Endothelial cell of umbilical vein (primary cell): ENCODE measurements around the gene ADPRH. TPM values are rescaled to one million over a fixed set of nuclear protein-coding genes. Genes with fewer than 3 reads are reported as not detected.

Experiments
- BruUV-seq: library from RNA; stranded (reverse); fragments of 400-500 nt; replicated peaks from 2 replicates; lab custom pipeline; 2021; lab: Mats Ljungman, UMichigan
- CTCF ChIA-PET: fragments of 300-600, 350-600 bp; sonication (Branson Sonifier 250); formaldehyde crosslinking; loops from one replicate; lab custom pipeline; 2021; ENCODE audit warnings: antibody characterized with exemption, inconsistent platforms; lab: Charles Lee
- POLR2A ChIA-PET: fragments of 300-600, 350-600 bp; sonication (Branson Sonifier 250); formaldehyde crosslinking; loops from one replicate; lab custom pipeline; 2021; ENCODE audit warnings: antibody characterized with exemption, inconsistent platforms; lab: Charles Lee
- DNase-seq: peaks from one replicate; pipeline ENCODE4 v3.0.0-alpha.2; 2011; ENCODE audit warnings: low read depth, low spot score
- FAIRE-seq: peaks from 2 replicates; lab custom pipeline; 2011; peaks lifted over from hg19 to GRCh38; lab: Jason Lieb, UNC
- H2AFZ ChIP-seq: 2 replicates; pipeline ENCODE4 v1.6.0; 2012; ENCODE audit warnings: low read depth, low read length, control low read depth, inconsistent platforms
- H3K27ac ChIP-seq: 2 replicates; pipeline ENCODE4 v1.5.1; 2011; ENCODE audit warnings: low read depth, mild to moderate bottlenecking, control low read depth, low read length, moderate library complexity; ENCODE audit not compliant: insufficient read depth
- H3K27me3 ChIP-seq, 2 experiments: 2 replicates each; pipeline versions ENCODE4 v1.6.0 to v1.6.1; 2011; ENCODE audit warnings: low read length in 2 of 2, mixed read lengths in 1 of 2; ENCODE audit not compliant: control insufficient read depth in 2 of 2, insufficient read depth in 2 of 2
- H3K36me3 ChIP-seq, 2 experiments: 2 replicates in 1 of 2; 3 replicates in 1 of 2; pipeline ENCODE4 v1.5.1; 2011; ENCODE audit warnings: low read length in 2 of 2, mild to moderate bottlenecking in 1 of 2, moderate library complexity in 1 of 2; ENCODE audit not compliant: control insufficient read depth in 2 of 2, insufficient read depth in 2 of 2; ENCODE audit errors: extremely low read depth in 1 of 2
- H3K4me1 ChIP-seq: 3 replicates; pipeline ENCODE4 v1.5.1; 2011; ENCODE audit warnings: mild to moderate bottlenecking, low read length; ENCODE audit not compliant: control insufficient read depth, insufficient read depth; ENCODE audit errors: extremely low read depth
- H3K4me2 ChIP-seq: 2 replicates; pipeline ENCODE4 v1.6.1; 2011; ENCODE audit warnings: low read length, control low read depth, mixed read lengths; ENCODE audit not compliant: insufficient read depth
- H3K4me3 ChIP-seq, 3 experiments: fragments of 200-600 bp in 1 of 3; sonication (generic), shearing (Covaris generic) in 1 of 3; replicated peaks in 1 of 3; 2 replicates each; pipeline ENCODE4 v1.5.1; 2011 to 2016; ENCODE audit warnings: control low read depth in 3 of 3, low read length in 3 of 3, mild to moderate bottlenecking in 2 of 3, inconsistent platforms in 1 of 3, low read depth in 1 of 3, moderate library complexity in 1 of 3; ENCODE audit not compliant: insufficient read depth in 1 of 3
- H3K79me2 ChIP-seq: 2 replicates; pipeline ENCODE4 v1.6.0; 2012; ENCODE audit warnings: low read length, inconsistent platforms; ENCODE audit not compliant: control insufficient read depth, insufficient read depth
- H3K9ac ChIP-seq: replicated peaks from 2 replicates; pipeline ENCODE3; 2011; ENCODE audit warnings: low read length, control low read depth; ENCODE audit not compliant: insufficient read depth; ENCODE audit errors: extremely low read depth
- H3K9me1 ChIP-seq: replicated peaks from 3 replicates; pipeline ENCODE4 v1.6.0; 2011; ENCODE audit warnings: mild to moderate bottlenecking, low read length; ENCODE audit not compliant: control insufficient read depth, insufficient read depth; ENCODE audit errors: extremely low read depth
- H3K9me3 ChIP-seq: replicated peaks from 2 replicates; pipeline ENCODE4 v1.5.1; 2012; ENCODE audit warnings: low read length, inconsistent platforms; ENCODE audit not compliant: control insufficient read depth, insufficient read depth
- H4K20me1 ChIP-seq: replicated peaks from 2 replicates; pipeline ENCODE3; 2011; ENCODE audit warnings: mild to moderate bottlenecking, low read length; ENCODE audit not compliant: control insufficient read depth, insufficient read depth; ENCODE audit errors: extremely low read depth
- EZH2 ChIP-seq: IDR thresholded peaks from 2 replicates; pipeline ENCODE4 v1.6.1; 2012; ENCODE audit warnings: borderline replicate concordance, low read depth, mild to moderate bottlenecking, moderate library complexity, low read length, inconsistent platforms; ENCODE audit not compliant: severe bottlenecking
- FOS ChIP-seq: IDR thresholded peaks from 2 replicates; pipeline ENCODE4 v1.6.1; 2011; ENCODE audit warnings: mild to moderate bottlenecking, low read length, moderate library complexity, borderline replicate concordance; ENCODE audit not compliant: insufficient read depth
- GATA2 ChIP-seq: IDR thresholded peaks from 2 replicates; pipeline ENCODE4 v1.7.0; 2011; ENCODE audit warnings: low read depth, mild to moderate bottlenecking, moderate library complexity, mixed read lengths, low read length; ENCODE audit not compliant: insufficient read length, insufficient read depth
- JUN ChIP-seq: IDR thresholded peaks from 2 replicates; pipeline ENCODE4 v1.6.1; 2011; ENCODE audit warnings: borderline replicate concordance, low read depth; ENCODE audit not compliant: insufficient read length, insufficient read depth
- MAX ChIP-seq: IDR thresholded peaks from 2 replicates; pipeline ENCODE4 v1.6.1; 2011; ENCODE audit not compliant: insufficient read depth, insufficient read length
- MYC ChIP-seq: IDR thresholded peaks from one replicate; pipeline ENCODE4 v1.6.1; 2011; ENCODE audit warnings: mild to moderate bottlenecking, low read depth, low read length
- POLR2A ChIP-seq: IDR thresholded peaks from 2 replicates; pipeline ENCODE4 v1.6.1; 2012; ENCODE audit warnings: low read depth, mild to moderate bottlenecking, control low read depth, low read length
- POLR2AphosphoS5 ChIP-seq: IDR thresholded peaks from 2 replicates; pipeline ENCODE4 v1.6.1; 2012; ENCODE audit warnings: low read depth, mild to moderate bottlenecking, control low read depth, low read length, moderate library complexity; ENCODE audit not compliant: insufficient read depth
- dilution Hi-C: fragments of 300-500 bp; cut with MboI; formaldehyde crosslinking; loops from one replicate; pipeline ENCODE4 v1.15.0; 2019; ENCODE audit warnings: low sequenced_read_pairs; ENCODE audit not compliant: extremely low pct_ligation_motif_present
- intact Hi-C: fragments of 100-400 bp; cut with micrococcal nuclease; formaldehyde crosslinking; loops from one replicate; pipeline ENCODE4 v1.10.0; 2022
- polyA plus RNA-seq, 4 experiments: library from polyadenylated mRNA; depleted of rRNA in 3 of 4; stranded (reverse) in 3 of 4; unstranded in 1 of 4; fragments of >200 nt; gene quantifications; 2 replicates each; pipeline versions ENCODE4 v1.2.1 to v1.2.3, GENCODE V29; 2011 to 2012; ENCODE audit warnings: missing spikeins in 1 of 4
- total RNA-seq: library from RNA; stranded (reverse); gene quantifications from 2 replicates; pipeline ENCODE4 v1.2.3, GENCODE V29; 2021
- TF ChIP-seq, protein P1 (sequence below), 2 donors: IDR thresholded peaks; 1 replicate in 1 of 2; 2 replicates in 1 of 2; pipeline ENCODE4 v1.5.1; 2011; ENCODE audit warnings: low read length in 2 of 2, mild to moderate bottlenecking in 2 of 2, moderate library complexity in 2 of 2, control low read depth in 1 of 2, inconsistent platforms in 1 of 2, low read depth in 1 of 2; ENCODE audit not compliant: insufficient read depth in 1 of 2; ENCODE audit errors: extremely low read depth in 1 of 2

ADPRH gene
- total and polyA plus RNA-seq, 2 donors (not counting 3 experiments of a cell fraction or from before 2014, with no cell fraction given): 3.5 to 8.0 TPM

DNA sequence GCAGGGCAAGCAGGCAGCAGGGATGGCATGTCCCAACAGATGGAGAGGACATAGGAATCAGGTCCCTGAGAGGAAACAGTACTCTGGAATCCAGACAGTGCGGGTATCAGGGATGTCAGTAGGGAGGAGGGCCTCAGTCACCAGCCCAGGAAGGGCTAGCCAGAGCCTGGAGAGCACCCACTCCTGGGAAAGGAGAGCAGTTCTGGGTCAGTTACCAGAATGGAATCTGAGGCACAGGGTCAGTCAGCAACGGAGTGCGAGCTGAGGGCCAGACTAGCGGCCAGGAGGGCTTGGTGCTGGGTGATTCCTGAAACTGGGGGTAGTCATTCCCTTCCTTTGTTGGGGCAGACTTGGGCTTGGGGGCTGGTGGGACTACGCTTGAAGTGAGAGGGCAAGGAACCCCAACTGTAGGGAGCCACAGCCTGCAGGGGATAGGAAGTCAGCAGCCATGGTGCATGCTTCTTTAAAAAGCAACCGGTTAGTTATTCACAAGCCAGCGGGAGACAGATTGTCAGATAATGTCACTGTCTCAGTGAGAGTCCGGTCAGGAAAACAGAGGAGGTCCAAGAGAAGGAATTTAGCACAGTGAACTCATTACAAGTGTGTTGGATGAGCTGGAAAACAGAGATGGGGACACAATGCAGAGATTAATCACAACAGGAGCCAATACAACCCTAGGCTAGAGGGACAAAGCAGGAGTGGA, 46.3 kb downstream of the ADPRH start:
- dilution Hi-C loops (no loop called here), intact Hi-C loops (no loop called here)
- no peak overlapping the region for H3K9ac ChIP-seq
- TF ChIP-seq MAX: no peak
- TF ChIP-seq POLR2A: no peak
- no peak for TF ChIP-seq GATA2
- no peak for TF ChIP-seq POLR2AphosphoS5
- no peak for TF ChIP-seq FOS
- TF ChIP-seq MYC: no peak
- TF ChIP-seq, protein P1, sequence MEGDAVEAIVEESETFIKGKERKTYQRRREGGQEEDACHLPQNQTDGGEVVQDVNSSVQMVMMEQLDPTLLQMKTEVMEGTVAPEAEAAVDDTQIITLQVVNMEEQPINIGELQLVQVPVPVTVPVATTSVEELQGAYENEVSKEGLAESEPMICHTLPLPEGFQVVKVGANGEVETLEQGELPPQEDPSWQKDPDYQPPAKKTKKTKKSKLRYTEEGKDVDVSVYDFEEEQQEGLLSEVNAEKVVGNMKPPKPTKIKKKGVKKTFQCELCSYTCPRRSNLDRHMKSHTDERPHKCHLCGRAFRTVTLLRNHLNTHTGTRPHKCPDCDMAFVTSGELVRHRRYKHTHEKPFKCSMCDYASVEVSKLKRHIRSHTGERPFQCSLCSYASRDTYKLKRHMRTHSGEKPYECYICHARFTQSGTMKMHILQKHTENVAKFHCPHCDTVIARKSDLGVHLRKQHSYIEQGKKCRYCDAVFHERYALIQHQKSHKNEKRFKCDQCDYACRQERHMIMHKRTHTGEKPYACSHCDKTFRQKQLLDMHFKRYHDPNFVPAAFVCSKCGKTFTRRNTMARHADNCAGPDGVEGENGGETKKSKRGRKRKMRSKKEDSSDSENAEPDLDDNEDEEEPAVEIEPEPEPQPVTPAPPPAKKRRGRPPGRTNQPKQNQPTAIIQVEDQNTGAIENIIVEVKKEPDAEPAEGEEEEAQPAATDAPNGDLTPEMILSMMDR (IDR thresholded peaks at IDR 0.05; ENCODE audit: extremely low read depth in 1 of 2, insufficient read depth in 1 of 2, low read depth in 1 of 2, low read length in 2 of 2): no peak
- TF ChIP-seq EZH2: no peak
- no peak for TF ChIP-seq JUN
- no peaks in the 10 kb centered on the region for H3K36me3 ChIP-seq
- no peak overlapping the region for H3K27ac ChIP-seq
- BruUV-seq: no TSS peak
- no peak overlapping the region for H2AFZ ChIP-seq
- H3K9me1 ChIP-seq: no peaks in the 10 kb centered on the region
- no peak overlapping the region for H3K4me3 ChIP-seq
- FAIRE-seq (no peak), DNase-seq (no peak)
- ChIA-PET POLR2A (no interaction called here), CTCF (no interaction called here)
- H3K4me2 ChIP-seq: no peak overlapping the region
- no peaks in the 10 kb centered on the region for H4K20me1 ChIP-seq
- H3K79me2 ChIP-seq: no peaks in the 10 kb centered on the region
- H3K27me3 ChIP-seq: no peaks in the 10 kb centered on the region
- H3K9me3 ChIP-seq: no peaks in the 10 kb centered on the region
- H3K4me1 ChIP-seq: peaks cover 18% of the 10 kb centered on the region
